ENCODE measurements around the gene SUSD1.

Gene SUSD1

DNA sequence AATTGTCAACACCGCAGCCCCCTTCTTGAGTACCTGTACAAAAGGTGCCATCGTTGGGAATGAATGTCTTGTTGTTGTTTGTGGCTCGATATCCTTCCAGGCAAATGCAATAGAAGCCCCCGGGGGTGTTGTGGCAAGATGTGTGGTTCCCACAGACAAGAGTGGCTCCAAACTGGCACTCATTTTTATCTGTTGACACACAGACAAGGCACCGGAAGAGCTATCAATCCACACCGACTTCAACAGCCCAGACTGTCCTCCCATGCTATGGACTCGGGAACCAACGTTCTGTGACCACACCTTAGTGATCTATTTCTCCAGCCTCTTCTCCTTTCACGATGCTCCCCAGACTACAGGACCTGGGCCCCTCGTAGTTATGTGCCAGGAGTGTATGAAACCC, 25.9 kb downstream of the SUSD1 start:
- Histone ChIP-seq H2BK5ac (ENCODE audit: low read length) (no peak overlapping the region), H3K4me2 (ENCODE audit: low read length) (no peak overlapping the region), H3K4me1 (ENCODE audit: control insufficient read depth, low read depth, low read length) (no peaks in the 10 kb centered on the region), H3K27ac (ENCODE audit: low read depth, low read length) (no peak overlapping the region), H3K79me2 (ENCODE audit: control insufficient read depth, insufficient read depth, low read length) (no peaks in the 10 kb centered on the region), H2AK5ac (ENCODE audit: low read length) (no peak overlapping the region), H4K5ac (ENCODE audit: low read length) (no peak overlapping the region), H3K4ac (ENCODE audit: low read depth, low read length) (no peak overlapping the region), H3K23ac (ENCODE audit: low read length) (no peak overlapping the region), H3K9ac (ENCODE audit: low read length) (no peak overlapping the region), H3K79me1 (ENCODE audit: low read length) (no peaks in the 10 kb centered on the region), H3K36me3 (ENCODE audit: control insufficient read depth, insufficient read depth, low read length) (no peaks in the 10 kb centered on the region), H3K4me3 (ENCODE audit: low read length) (no peak overlapping the region), H3K18ac (ENCODE audit: low read length) (no peak overlapping the region), H2BK120ac (ENCODE audit: low read depth, low read length) (no peak overlapping the region), H2BK15ac (replicated peaks; ENCODE audit: low read depth) (no peak overlapping the region), H3K27me3 (ENCODE audit: insufficient read depth, low read length, poor library complexity) (no peaks in the 10 kb centered on the region), H4K8ac (ENCODE audit: low read depth, low read length) (no peak overlapping the region), H3K56ac (ENCODE audit: low read length) (no peak overlapping the region)
- DNase-seq: no peak
- 100% methylated on average over 1 of the region's 10 CpGs for WGBS (ENCODE audit: extremely low coverage, insufficient coverage, low lambda C conversion rate)

GRCh38 chr9:112145886-112146285, 29.2 kb downstream of the SUSD1 start:
- Histone ChIP-seq H3K4me3 (ENCODE audit: low read length) (no peak overlapping the region), H2BK15ac (replicated peaks; ENCODE audit: low read depth) (no peak overlapping the region), H3K27me3 (ENCODE audit: insufficient read depth, low read length, poor library complexity) (no peaks in the 10 kb centered on the region), H3K9ac (ENCODE audit: low read length) (no peak overlapping the region), H3K56ac (ENCODE audit: low read length) (no peak overlapping the region), H3K36me3 (ENCODE audit: control insufficient read depth, insufficient read depth, low read length) (no peaks in the 10 kb centered on the region), H2BK120ac (ENCODE audit: low read depth, low read length) (no peak overlapping the region), H2AK5ac (ENCODE audit: low read length) (no peak overlapping the region), H3K18ac (ENCODE audit: low read length) (no peak overlapping the region), H3K4me2 (ENCODE audit: low read length) (no peak overlapping the region), H3K4me1 (ENCODE audit: control insufficient read depth, low read depth, low read length) (no peaks in the 10 kb centered on the region), H2BK5ac (ENCODE audit: low read length) (no peak overlapping the region), H3K79me2 (ENCODE audit: control insufficient read depth, insufficient read depth, low read length) (no peaks in the 10 kb centered on the region), H3K4ac (ENCODE audit: low read depth, low read length) (no peak overlapping the region), H3K79me1 (ENCODE audit: low read length) (no peaks in the 10 kb centered on the region), H4K8ac (ENCODE audit: low read depth, low read length) (no peak overlapping the region), H3K27ac (ENCODE audit: low read depth, low read length) (peak overlapping the region; percentile 61), H3K23ac (ENCODE audit: low read length) (no peak overlapping the region), H4K5ac (ENCODE audit: low read length) (no peak overlapping the region)
- peak; percentile 76 for DNase-seq
- no CpG with 5 or more reads among the region's 1 CpG for WGBS (ENCODE audit: extremely low coverage, insufficient coverage, low lambda C conversion rate)

DNA sequence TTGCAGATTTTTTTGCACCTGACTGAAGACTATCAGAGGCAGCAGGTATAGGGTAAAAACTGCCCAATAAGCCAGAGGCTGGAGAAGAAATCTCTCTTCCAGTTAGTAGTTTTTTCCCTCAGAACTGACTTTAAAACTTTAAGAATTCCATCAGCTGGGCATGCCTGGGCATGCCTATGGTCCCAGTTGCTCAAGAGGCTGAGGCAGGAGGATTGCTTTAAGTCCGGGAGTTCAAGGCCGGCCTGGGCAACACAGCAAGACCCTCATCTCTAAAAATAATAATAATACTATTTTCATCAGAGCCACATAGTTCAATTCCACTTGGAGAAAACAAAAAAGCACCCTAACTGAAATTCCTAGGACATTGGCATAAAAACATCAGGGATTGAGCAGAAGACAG, 30.3 kb downstream of the SUSD1 start:
- DNase-seq: no peak
- no CpG with 5 or more reads among the region's 2 CpGs for WGBS (ENCODE audit: extremely low coverage, insufficient coverage, low lambda C conversion rate)

DNA sequence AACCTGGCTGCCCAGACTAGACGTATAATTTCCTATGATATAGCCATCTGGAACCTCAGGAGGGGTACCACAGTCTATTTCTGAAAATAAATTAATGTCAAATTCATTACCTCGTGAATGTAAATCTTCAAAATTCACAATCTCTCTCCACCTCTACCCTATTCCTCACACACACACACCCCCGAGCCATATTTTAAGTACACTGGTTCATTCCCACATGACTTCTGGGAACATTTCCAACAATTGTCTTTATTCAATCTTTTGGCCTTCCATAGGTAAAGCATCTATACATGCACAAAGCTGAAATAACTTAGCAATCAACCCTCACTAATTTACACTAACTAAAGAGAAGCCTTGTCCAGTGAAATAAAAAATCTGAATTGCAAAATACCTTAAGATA, 32.7 kb downstream of the SUSD1 start:
- WGBS (ENCODE audit: extremely low coverage, insufficient coverage, low lambda C conversion rate): 100% methylated on average over 2 of the region's 3 CpGs
- Histone ChIP-seq H3K56ac (ENCODE audit: low read length) (no peak overlapping the region), H3K27me3 (ENCODE audit: insufficient read depth, low read length, poor library complexity) (no peaks in the 10 kb centered on the region)

More for the DNA sequence above, 30.3 kb downstream of the SUSD1 start:
- no peak overlapping the region for H4K5ac ChIP-seq (ENCODE audit: low read length)
- no peak overlapping the region for H3K18ac ChIP-seq (ENCODE audit: low read length)
- no peak overlapping the region for H4K8ac ChIP-seq (ENCODE audit: low read depth, low read length)
- no peaks in the 10 kb centered on the region for H3K27me3 ChIP-seq (ENCODE audit: insufficient read depth, low read length, poor library complexity)
- H3K27ac ChIP-seq (ENCODE audit: low read depth, low read length): no peak overlapping the region
- H3K79me1 ChIP-seq (ENCODE audit: low read length): no peaks in the 10 kb centered on the region
- no peak overlapping the region for H3K4me3 ChIP-seq (ENCODE audit: low read length)
- no peak overlapping the region for H2BK15ac ChIP-seq (replicated peaks; ENCODE audit: low read depth)
- H2BK5ac ChIP-seq (ENCODE audit: low read length): no peak overlapping the region
- H3K23ac ChIP-seq (ENCODE audit: low read length): no peak overlapping the region
- no peaks in the 10 kb centered on the region for H3K79me2 ChIP-seq (ENCODE audit: control insufficient read depth, insufficient read depth, low read length)
- H3K4me1 ChIP-seq (ENCODE audit: control insufficient read depth, low read depth, low read length): no peaks in the 10 kb centered on the region
- no peak overlapping the region for H3K56ac ChIP-seq (ENCODE audit: low read length)
- H3K9ac ChIP-seq (ENCODE audit: low read length): no peak overlapping the region
- H3K4ac ChIP-seq (ENCODE audit: low read depth, low read length): no peak overlapping the region
- no peak overlapping the region for H3K4me2 ChIP-seq (ENCODE audit: low read length)
- H3K36me3 ChIP-seq (ENCODE audit: control insufficient read depth, insufficient read depth, low read length): no peaks in the 10 kb centered on the region
- H2BK120ac ChIP-seq (ENCODE audit: low read depth, low read length): no peak overlapping the region
- H2AK5ac ChIP-seq (ENCODE audit: low read length): no peak overlapping the region

GRCh38 chr9:112140936-112141335, 34.2 kb downstream of the SUSD1 start:
- Histone ChIP-seq H3K36me3 (ENCODE audit: control insufficient read depth, insufficient read depth, low read length) (no peaks in the 10 kb centered on the region), H2AK5ac (ENCODE audit: low read length) (no peak overlapping the region), H4K5ac (ENCODE audit: low read length) (no peak overlapping the region), H3K79me1 (ENCODE audit: low read length) (no peaks in the 10 kb centered on the region), H3K4me3 (ENCODE audit: low read length) (no peak overlapping the region), H3K27me3 (ENCODE audit: insufficient read depth, low read length, poor library complexity) (no peaks in the 10 kb centered on the region), H3K27ac (ENCODE audit: low read depth, low read length) (no peak overlapping the region), H3K79me2 (ENCODE audit: control insufficient read depth, insufficient read depth, low read length) (no peaks in the 10 kb centered on the region), H3K56ac (ENCODE audit: low read length) (no peak overlapping the region), H4K8ac (ENCODE audit: low read depth, low read length) (no peak overlapping the region), H2BK15ac (replicated peaks; ENCODE audit: low read depth) (no peak overlapping the region), H2BK5ac (ENCODE audit: low read length) (no peak overlapping the region), H3K9ac (ENCODE audit: low read length) (no peak overlapping the region), H3K4me2 (ENCODE audit: low read length) (no peak overlapping the region), H3K4ac (ENCODE audit: low read depth, low read length) (no peak overlapping the region), H3K18ac (ENCODE audit: low read length) (no peak overlapping the region), H3K23ac (ENCODE audit: low read length) (no peak overlapping the region), H3K4me1 (ENCODE audit: control insufficient read depth, low read depth, low read length) (no peaks in the 10 kb centered on the region), H2BK120ac (ENCODE audit: low read depth, low read length) (no peak overlapping the region)
- WGBS (ENCODE audit: extremely low coverage, insufficient coverage, low lambda C conversion rate): no CpG with 5 or more reads among the region's 2 CpGs
- no peak for DNase-seq

More for the DNA sequence above, 32.7 kb downstream of the SUSD1 start:
- Histone ChIP-seq H3K4me1 (ENCODE audit: control insufficient read depth, low read depth, low read length) (no peaks in the 10 kb centered on the region), H3K79me1 (ENCODE audit: low read length) (no peaks in the 10 kb centered on the region), H3K18ac (ENCODE audit: low read length) (no peak overlapping the region), H3K79me2 (ENCODE audit: control insufficient read depth, insufficient read depth, low read length) (no peaks in the 10 kb centered on the region), H2BK15ac (replicated peaks; ENCODE audit: low read depth) (no peak overlapping the region), H2BK120ac (ENCODE audit: low read depth, low read length) (no peak overlapping the region), H3K4me3 (ENCODE audit: low read length) (no peak overlapping the region), H2AK5ac (ENCODE audit: low read length) (no peak overlapping the region), H3K4me2 (ENCODE audit: low read length) (no peak overlapping the region), H4K8ac (ENCODE audit: low read depth, low read length) (no peak overlapping the region), H3K27ac (ENCODE audit: low read depth, low read length) (no peak overlapping the region), H2BK5ac (ENCODE audit: low read length) (no peak overlapping the region), H3K36me3 (ENCODE audit: control insufficient read depth, insufficient read depth, low read length) (no peaks in the 10 kb centered on the region), H3K9ac (ENCODE audit: low read length) (no peak overlapping the region), H3K23ac (ENCODE audit: low read length) (no peak overlapping the region), H4K5ac (ENCODE audit: low read length) (no peak overlapping the region), H3K4ac (ENCODE audit: low read depth, low read length) (no peak overlapping the region)
- no peak for DNase-seq

DNA sequence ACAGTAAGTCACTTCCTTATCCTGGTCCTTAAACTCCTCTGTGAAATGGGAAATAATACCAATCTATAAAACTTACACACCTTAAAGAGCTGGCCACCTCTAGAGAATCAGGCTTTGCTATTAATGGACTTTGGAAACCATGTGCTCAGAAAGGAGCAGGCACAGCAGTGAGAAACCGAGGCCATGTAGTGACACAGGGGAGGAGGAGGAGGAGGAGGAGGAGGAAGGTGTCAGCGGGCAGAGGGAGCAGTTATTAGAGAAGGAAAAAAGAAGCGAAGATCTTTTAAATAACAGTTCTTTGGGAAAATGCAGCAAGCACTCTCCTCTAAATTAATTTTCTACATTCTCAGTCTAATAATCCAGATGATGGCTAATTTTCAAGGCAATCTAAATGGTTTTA, 38.0 kb downstream of the SUSD1 start:
- Histone ChIP-seq H3K27me3 (ENCODE audit: insufficient read depth, low read length, poor library complexity) (no peaks in the 10 kb centered on the region), H3K4me1 (ENCODE audit: control insufficient read depth, low read depth, low read length) (no peaks in the 10 kb centered on the region), H2BK120ac (ENCODE audit: low read depth, low read length) (no peak overlapping the region), H3K79me1 (ENCODE audit: low read length) (no peaks in the 10 kb centered on the region), H3K9ac (ENCODE audit: low read length) (no peak overlapping the region), H3K79me2 (ENCODE audit: control insufficient read depth, insufficient read depth, low read length) (no peaks in the 10 kb centered on the region), H3K27ac (ENCODE audit: low read depth, low read length) (no peak overlapping the region), H3K18ac (ENCODE audit: low read length) (no peak overlapping the region), H2BK15ac (replicated peaks; ENCODE audit: low read depth) (no peak overlapping the region), H3K23ac (ENCODE audit: low read length) (no peak overlapping the region), H3K4me2 (ENCODE audit: low read length) (no peak overlapping the region), H4K8ac (ENCODE audit: low read depth, low read length) (no peak overlapping the region), H4K5ac (ENCODE audit: low read length) (no peak overlapping the region), H3K56ac (ENCODE audit: low read length) (no peak overlapping the region), H3K4me3 (ENCODE audit: low read length) (no peak overlapping the region), H2BK5ac (ENCODE audit: low read length) (no peak overlapping the region), H2AK5ac (ENCODE audit: low read length) (no peak overlapping the region), H3K4ac (ENCODE audit: low read depth, low read length) (no peak overlapping the region), H3K36me3 (ENCODE audit: control insufficient read depth, insufficient read depth, low read length) (no peaks in the 10 kb centered on the region)
- no peak for DNase-seq
- WGBS (ENCODE audit: extremely low coverage, insufficient coverage, low lambda C conversion rate): no CpG with 5 or more reads among the region's 3 CpGs

Data from mesendoderm (in vitro differentiated cells).